Stimulated activated CD8-positive, alpha-beta memory T cell treated with anti-CD3 and anti-CD28 coated beads, Interleukin-7, amount 100 ng/mL, for 1 hour (primary cell): ENCODE measurements around the gene SEC61A1.

Experiments used
- DNase-seq, 2 donors: peaks; one replicate each; pipeline ENCODE4 v3.0.0-alpha.2; 2020; ENCODE audit warnings: low read depth in 2 of 2

Gene SEC61A1

DNA sequence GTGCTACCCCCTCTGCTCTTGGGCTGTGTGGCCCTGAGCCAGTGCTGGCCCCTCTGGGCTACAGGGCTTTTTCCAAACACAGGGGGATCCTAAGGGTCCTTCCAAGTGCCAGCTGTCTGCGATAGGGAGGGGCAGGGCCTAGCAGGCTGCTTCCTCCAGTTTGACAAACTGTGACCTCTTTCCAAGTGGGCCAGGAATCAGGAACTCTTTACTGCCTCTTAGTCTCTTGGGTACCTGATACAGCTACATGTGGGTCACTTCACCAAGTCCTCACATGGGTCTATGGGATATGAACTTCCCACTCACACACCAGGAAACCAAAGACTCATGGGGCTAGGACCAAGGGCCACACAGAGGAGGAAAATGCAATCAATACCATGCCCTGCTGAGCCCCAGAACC is 25.4 kb downstream of the SEC61A1 start:
- no peak for DNase-seq

DNA sequence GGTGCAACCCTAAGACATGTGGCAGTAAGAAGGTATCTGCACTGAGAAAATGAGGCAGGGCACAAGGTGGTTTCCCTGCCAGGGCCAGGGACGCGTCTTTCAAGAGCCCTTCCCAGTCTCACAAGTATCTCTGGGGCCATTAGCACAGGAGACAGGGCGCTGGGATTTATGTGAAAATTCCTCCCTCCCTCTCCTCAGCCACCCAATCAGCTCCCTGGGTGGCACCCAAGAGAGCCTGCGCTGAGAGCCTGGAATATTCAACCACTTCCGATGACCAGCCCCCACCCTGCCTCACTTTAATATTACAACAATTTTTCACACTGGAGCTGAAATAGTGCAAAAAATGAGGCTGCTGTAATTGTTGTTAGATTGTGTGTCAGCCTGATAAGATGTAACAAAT is 26.1 kb downstream of the SEC61A1 start:
- no peak for DNase-seq

DNA sequence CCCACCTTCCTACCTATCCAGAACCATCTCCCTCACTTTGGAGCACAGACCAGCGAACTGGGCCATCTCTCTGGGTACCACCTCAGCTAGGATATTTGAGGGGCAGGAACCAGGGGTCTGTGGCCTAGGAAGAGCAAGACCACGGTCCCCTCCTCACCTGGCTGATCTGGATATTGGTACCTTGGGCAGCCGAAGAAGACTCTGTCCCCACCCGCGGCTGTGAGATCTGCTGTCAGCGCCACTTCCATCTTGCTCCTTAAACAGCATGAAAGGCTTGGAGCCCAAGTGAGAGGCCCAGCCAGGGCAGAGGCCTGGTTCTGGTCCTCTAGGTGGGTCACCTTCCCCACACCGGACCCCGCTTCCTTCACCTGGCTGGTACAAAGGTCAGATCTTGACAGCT is 26.6 kb downstream of the SEC61A1 start:
- DNase-seq = no peak

DNA sequence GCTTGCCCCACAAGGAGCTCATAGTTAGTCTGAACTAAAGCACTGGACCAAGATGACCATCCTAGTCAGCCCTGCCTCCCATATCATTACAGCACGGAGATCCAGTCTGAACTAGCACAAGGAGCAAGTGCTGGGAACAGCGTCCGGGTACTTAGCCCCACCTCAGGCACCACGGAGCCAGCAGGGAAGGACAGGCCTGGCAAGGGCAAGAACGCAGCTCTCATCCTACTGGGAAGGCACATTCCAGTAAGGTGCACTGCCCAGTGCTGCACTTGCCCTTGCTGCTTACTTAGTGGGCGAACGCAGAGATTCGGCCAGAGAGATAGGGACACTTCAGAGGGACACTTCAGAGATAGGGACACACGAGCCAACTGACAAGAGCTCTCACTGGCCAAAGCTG is 27.6 kb downstream of the SEC61A1 start:
- DNase-seq = no peak

DNA sequence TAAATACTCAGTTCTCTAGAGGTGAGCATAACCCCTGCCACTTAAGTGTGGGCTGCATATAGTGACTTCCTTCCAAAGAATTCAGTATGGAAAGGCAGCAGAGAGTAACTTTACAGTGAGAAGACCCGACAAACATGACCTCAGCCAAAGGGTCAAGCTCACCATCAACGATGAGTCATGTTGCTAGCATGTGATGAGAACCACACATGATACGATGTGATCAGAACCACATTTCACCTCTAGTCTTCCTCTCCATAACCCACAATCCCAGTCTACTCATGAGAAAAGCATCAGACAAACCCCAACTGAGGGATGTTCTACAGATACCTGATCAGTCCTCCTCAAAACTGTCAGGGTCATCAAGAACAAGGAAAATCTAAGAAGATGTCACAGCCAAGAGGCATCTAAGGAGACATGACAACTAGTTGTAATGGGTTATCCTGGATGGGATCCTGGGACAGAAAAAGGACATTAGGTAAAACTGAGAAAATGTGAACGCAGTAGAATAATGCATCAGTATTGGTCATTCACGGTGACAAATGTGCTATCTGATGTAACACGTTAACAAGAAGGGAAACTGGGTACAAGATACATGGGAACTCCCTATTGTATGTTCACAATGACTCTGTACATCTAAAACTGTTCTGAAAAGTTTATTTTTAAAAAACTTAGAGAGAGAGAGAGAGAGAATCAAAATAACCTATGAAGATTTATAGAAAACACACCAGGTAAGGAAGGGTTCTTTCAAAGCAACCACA is 28.3 kb downstream of the SEC61A1 start:
- DNase-seq = no peak

DNA sequence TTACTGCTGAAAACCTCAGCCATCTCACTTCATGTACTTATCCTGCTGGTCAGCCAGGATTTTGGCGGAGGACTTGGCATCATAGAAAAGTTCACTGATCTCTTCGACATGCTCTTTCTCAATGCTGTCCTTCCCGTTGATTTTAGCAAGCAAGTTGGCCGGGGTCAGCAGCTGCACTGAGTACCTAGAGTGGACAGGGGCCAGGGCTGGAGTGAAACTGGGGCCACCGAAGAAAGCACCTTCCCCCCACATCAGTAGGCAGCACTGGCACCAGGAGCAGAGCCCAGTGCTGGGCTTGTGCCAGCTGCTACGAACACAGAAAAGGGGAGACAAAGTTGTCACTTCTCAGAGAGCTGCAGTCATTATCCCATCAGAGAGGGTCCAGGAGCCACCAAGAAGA is 29.0 kb downstream of the SEC61A1 start:
- no peak for DNase-seq

DNA sequence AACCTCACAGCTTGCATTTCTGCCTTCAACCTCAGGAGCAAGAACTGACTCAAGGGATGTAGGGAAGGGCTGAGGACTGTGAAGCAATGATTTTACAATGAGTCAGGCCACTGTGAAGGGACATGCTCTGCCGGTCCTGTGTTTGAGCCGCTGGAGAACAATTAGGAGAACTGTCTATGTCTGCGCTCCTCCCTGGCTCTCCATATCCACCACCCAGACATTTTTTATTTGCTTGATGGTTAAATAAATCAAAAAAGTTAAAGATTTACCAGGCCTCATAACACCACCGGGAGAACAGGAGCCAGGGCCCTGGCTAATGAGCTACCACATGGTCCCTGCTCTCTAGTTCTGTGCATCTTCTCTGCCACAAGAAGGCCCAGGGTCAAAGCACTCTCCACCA is 29.6 kb downstream of the SEC61A1 start:
- no peak for DNase-seq

DNA sequence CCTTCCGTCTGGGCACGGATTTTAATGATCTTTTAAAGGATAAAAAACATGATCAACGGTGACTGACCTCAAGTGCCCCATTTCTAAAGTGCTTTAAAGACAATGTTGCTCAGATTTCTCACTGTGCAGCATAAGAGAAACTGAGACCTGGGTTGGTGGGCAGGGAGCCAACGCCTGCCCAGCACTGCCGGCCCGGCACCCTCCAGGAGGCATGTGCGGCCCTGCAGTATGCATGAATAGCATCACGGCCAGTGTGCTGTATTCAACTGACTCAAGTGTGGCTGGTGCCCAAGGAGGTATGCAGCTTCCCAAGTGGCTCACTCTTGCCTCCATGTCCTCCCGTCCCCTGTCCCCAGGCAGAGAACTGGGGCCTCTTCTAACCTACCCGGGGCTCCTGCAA is 30.3 kb downstream of the SEC61A1 start:
- no peak for DNase-seq

DNA sequence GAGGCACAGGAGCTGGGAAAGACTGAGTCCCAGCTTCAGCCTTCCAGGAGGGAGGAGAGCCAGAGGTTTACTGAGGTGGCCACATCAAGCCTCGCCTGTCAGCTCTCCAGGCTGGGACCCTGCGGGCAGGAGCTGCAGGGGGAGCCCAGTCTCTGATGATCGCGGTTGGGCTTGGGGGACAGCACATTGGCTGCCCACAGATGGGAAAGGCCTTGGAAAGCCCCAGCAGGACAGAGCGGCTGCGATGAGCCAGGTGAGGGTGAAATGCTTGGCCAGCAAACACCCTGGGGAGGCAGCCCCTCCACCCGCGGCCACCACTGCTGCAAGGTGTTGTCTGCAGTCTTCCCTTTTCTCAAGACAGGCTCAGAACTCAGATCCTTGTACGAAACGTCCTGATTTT is 31.2 kb downstream of the SEC61A1 start:
- DNase-seq = no peak

DNA sequence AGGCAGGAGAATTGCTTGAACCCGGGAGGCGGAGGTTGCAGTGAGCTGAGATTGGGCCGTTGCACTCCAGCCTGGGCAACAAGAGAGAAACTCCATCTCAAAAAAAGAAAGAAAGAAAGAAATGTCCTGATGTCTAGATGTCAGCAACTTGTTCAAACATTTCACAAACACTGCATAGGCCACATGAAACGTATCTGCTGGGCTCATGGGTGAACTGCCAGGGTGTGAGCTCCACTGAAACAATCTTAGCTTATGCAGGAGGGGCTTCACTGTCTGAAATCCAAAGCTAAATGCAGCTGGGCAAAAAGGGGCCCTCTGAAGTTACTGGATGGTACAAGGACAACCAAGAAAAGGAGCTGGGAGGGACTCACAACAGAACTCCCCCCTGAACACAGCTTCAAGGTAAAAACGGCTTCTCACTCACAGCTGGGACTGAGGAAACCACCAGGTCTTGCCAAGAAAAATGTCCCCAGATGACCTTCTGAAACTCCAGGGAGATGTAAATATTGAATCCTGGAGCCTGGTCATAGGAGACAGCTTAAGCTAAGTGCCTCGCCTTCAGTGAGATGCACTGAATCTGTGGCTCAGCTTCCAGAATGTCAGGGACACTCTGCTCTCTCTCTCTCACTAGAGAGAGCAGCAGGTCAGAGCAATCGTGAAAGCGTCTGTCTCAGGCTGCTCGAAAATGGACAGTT is 31.9 kb downstream of the SEC61A1 start:
- no peak for DNase-seq

DNA sequence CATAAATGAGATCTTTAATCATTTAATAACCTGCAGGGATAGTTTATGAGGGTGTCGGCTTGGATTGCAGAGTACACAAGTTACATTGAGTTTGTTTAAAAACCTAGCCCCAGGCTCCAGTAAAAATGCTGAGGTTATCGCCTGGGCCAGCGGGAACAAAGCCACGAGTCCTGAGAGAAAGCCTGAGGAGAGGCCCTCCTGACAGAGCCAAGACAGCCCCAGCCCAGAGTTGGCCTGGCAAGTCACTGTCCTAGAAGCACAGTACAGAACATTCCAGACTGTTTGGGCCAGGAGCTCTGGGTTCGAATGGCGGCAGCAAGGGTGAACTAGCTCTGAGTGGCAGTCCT is 32.4 kb downstream of the SEC61A1 start:
- DNase-seq = no peak

DNA sequence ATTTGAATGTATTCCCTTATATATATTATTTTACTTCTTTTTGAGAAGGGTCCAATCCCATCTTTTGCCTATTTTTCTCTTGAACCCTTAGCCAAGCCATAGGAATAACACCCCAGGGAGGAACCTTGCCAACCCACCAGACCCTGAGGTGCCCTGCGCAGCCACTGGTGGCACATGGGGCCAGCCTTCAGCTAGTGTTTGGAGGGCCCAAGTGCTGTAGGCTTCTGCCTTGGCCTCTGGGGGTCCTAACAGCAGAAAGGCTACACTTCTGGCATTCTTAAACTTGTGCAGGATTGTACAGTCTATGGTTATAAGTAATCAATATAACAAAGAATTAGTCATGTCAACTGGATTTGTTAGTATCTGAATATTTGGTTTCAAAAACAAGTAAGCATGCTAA is 36.9 kb downstream of the SEC61A1 start:
- no peak for DNase-seq

DNA sequence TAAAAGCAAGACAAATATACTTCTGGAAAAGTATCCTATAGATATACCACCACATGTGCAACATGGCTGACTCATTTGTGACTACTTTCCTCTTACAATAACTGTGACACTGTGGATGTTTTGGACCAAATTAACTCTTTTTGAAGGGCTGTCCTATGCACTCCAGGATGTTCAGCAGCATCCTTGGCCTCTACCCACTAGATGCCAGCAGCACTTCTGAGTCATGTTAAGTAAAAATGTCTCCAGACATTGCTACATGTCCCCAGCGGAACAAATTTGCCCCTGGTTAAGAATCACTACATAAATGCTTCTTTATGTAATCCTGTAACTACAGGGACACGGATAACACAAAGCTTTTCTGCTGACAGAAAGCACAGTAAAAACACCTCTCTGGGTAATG is 39.3 kb downstream of the SEC61A1 start:
- no peak for DNase-seq

DNA sequence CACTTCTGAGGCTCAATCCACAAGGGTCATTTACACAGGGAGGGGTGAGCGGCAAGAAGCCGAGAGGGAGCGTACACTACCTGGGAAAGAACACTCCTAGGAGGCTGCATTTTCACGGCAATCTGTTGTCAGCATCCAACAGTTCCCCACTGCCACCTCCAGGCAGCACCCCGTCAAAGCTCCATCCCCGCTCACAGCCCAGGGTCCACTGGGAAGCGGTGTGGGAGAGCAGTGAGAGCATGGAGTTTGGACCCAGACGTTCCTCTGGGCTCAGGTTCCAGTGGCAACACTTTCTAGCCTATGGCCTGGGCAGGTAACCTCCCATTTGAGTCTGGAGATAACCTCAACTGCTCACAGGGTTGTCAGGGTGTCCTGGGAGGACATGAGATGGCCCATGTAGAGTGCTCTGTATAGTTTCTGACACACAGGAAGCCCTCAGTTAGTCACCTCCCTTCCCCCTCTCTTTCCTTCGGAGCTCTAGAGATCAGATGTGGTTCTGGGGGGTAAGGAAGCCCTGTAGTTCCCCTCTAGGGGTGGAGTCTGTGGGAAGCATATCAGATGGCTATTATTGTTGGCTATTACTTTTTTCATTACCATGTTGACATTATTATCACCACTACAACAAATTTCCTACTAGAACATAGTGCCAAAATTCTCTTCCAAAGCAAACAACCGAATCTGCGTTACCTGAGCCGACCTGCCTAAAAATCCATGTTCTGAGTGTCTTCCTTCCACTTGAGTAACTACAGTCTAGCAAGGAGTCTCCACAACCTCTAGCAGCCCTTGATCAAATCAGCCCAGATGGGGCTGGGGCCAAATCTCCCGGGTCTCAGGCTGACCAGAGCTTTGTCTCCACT is 42.3 kb downstream of the SEC61A1 start:
- DNase-seq = no peak

DNA sequence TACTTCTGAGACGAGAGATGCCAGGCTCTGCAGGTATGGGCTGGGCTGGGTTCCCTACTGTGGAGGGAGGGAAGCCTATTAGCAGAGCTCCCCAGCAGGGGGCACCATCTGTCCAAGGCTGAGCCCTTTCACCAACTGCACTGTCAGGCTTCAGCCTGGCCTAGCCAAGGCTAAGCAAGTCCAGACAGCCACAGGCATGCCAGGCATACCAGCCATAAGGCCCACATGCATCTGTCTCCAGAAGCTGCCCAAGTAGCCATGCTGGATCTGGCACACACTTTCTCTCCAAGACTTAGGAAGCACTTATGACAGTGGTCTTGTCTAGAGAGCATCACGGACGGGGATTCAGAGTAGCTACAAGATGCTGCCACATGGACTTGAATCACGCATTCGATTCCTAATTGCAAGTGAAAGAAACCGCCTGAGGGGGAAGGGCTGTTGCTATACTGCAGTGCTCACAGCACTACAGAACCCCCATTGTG is 43.0 kb downstream of the SEC61A1 start:
- peak; percentile 53 to 71 for DNase-seq

DNA sequence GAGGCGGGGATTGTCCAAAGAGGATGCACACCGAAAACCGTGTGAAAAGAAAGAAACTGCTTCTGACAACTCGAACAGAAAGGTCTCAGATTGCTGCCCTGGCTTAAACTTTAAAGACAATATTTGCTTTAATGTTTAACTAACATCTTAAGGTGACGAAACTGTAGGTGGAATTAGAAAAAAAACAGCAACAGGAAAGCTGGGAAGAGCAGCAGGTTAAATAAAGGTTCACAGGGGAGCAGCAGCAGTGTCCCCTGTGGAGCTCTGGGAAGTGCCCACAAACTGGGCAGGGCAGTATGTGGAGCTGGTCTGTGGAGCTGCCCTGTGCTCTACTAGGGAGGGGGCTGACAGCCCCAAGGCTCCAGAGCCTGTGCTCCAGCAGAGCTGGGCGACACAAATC is 46.0 kb downstream of the SEC61A1 start:
- DNase-seq = no peak

DNA sequence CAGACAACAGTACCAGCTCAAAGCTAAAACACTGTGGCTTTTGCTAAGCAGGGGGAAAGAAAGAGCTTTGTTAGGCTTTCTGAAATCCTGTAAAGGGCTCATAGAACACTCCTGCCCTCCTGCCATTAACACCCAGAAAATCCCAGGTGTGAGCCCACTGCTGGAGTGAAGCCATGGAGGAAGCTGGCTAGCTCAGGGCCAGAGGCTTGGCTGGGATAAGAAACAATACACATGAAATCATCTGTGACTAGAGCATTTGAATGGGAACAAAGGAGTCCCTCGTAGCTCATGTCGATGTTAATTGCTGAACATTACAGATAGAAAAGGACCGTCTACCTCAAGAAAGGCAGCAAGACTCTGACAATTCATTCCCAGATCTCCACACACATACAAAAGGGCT is 47.9 kb downstream of the SEC61A1 start:
- no peak for DNase-seq

DNA sequence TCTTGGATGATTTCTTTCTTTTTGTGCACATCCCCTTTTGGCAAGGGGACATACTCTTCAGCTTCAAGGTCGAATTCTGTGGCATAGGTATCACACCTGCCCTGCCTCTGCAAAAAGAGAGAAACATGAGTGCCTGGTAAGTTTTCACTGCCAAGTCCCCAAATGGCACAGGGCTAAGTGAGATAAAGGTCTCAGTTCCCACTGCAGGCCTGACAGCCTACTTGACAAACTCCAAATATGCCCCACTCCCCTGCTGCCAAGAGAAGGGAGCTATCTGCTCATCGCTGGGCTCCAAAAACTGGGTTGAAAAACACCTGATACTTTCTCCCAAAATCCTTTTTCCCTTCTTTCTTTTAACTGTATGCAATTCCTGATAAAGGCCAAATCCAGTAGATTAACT is 48.4 kb downstream of the SEC61A1 start:
- DNase-seq = no peak

DNA sequence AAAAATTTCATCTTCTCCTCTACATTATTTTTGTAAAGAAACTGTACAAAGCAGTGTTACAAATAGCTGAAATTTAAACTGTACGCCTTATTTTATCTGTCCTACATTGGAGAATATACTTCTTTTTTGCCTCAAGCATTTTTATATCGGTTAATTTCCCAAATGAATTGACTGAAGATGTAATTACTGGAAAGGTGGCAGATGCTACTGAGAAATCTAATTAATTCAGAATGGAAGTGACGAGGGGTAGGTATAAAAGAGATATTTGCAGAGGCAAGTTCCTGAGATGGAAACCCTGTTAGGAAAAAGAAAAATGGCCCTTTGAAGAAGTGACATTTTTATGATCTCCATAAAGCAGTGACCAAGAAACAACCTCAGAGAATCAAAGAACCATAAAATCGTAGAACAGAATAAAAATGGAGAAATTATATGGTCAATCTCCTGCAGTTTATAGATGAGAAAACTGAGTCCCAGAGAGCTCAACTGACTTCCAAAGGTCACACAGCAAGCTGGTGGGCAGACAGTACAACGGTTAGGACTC is 51.0 kb downstream of the SEC61A1 start:
- no peak for DNase-seq

DNA sequence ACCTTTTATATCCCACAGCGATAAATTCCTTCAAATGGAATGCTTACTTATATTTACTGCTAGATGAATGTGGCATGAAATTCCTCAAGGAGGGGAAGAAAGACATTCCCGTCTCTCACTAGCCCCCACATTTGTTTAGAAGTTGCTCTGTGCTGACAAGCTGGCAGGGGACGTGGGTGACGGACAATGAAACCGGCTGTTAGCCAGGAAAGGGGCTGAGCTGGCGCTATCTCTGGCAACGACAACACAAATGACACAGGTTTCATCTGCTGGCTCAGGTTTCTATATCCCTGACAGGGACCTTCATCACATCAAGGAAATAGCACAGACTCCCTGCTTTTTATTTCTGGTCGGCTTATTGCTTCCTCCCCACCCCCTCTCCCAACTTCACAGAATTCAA is 55.6 kb downstream of the SEC61A1 start:
- no peak for DNase-seq

DNA sequence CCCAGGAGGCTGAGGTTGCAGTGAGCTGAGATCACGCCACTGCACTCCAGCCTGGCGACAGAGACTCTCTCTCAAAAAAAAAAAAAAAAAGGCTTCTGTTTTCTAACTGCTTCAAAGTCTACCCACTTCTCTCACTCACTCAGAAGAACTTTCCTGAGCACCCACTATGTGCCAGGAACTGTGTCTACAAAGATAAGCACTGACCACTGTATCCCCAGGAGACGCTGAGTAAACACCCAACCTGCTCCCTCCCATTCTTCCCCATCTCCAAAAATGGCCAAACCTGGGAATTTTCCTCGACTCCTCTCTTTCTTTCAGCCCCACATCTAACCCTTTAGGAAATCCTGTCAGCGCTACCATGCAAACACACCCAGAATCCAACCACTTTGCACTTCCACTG is 58.9 kb downstream of the SEC61A1 start:
- no peak for DNase-seq

DNA sequence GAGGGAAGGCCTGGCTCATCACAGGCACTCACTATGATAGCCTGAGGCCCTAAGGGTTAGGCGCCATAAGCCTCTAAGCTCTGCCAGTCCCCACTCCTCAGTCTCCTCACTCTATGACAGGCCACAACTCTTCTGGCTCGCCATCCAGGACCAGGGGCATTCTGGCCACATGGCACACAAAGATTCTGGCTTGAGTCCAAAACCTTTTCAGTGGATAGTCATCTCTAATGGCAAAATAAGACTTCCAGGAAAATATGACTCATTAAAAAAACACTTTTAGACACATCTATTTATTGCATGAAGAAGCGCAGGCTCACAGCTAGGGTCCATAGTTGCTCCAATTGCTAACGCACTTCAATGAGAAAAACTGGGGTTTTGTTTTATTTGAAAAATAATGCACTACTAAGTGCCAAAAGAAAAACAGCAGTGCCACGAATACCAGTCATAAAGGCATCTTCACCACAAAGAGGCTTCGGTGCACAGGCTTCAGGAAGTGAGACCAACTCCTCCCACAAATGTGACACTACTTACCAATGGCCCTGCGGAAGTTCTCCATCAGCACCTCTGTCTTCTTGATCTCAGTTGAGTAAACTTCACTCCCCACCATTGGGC is 60.2 kb downstream of the SEC61A1 start:
- no peak for DNase-seq
